HG02981 (cell line): ENCODE data around the gene NCF4.

Experiments
- ATAC-seq: cut with Tn5 transposase; IDR thresholded peaks from one replicate; pipeline ENCODE4 v1.9.1; 2021; ENCODE audit warnings: mild to moderate bottlenecking, moderate library complexity; ENCODE audit not compliant: unreplicated experiment

NCF4 gene

DNA sequence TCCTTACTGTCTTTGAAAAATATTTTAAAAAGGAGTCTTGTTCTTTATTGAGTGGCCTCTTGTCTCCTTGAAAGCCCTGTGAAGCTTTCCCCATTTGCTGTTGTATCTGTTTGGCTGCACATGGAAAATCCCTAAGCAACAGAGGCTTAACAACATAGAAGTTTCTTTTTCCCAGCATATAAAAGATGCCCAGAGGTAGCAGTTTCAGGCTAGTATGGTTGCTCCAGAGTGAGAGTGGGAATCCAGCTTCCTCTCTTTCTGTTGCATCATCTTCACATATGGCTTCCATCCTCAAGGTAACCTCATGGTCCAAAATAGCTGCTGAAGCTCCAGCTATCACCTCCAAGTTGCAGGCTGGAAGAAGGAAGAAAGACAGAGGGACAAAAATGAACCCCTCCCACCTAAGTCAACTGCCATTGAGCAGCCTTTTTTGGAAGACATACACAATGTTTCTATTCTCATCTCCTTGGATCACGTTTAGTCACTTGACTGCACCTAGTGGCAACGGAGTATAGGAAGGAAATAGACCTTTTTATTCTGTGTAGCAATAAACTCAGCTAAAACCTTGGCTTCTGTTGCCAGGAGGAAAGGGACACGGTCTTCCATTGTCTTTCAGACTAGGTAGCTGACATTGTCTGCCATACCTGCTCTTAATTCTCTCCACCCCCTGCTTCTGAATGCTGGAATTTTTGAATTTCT lies 57.9 kb downstream of the NCF4 start:
- ATAC-seq: no peak

DNA sequence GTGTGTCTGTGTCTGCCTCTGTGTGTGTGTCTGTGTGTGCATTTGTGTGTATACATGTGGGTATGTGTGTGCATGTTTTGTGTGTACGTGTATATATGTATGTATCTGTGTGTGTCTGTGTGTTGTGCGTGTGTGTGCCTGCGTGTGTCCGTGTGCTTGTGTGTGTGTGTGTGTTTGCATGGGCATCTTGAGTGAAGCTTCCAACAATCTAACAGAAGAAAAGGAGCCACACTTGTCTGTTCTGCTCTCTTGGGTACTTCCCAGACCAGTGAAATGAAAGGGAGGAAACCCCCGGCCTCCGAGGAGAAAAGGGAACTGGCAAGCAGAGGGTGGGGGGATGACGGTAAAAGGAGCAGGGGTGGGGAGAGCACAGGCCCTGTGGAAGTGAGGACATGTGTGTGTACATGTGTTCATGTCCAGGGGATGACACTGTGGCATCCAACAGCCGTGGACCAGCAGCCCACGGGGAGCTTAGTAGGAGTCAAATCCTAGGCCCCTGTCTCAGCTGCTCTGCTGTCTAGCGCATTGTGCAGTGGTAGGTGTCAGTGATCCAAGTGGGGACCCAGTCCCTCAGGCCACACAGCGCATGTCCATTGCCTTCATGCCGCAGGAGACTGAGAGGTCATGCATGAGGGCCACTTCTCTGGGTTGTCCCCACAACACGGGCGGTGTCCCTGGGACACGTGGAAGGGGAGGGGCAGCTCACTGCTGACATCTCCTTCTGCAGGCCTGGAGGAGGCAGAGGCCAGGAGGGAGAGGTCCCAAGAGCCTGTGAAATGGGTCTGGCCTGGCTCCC lies 60.7 kb downstream of the NCF4 start:
- no peak for ATAC-seq

DNA sequence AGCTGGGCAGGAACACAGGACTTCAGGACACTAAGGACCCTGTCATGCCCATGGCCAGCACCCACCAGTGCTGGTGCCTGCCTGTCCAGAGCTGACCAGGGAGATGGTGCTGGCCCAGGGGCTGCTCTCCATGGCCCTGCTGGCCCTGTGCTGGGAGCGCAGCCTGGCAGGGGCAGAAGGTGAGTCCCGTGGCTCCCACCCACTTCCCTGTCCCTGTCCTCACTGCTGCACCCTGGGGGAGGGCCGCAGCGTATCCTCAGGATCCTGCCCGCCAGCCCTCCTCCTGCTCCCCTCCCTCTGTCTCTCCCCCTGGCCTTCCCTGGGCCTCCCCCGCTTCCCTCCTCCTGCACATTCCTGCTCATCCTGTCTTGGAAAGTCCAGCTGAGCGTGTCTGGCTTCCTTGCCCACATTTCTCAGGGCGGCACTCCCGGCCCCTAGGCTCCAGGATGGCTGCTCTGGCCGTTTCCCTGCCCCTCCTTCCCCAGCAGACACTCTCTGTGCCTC lies 61.4 kb downstream of the NCF4 start:
- no peak for ATAC-seq

DNA sequence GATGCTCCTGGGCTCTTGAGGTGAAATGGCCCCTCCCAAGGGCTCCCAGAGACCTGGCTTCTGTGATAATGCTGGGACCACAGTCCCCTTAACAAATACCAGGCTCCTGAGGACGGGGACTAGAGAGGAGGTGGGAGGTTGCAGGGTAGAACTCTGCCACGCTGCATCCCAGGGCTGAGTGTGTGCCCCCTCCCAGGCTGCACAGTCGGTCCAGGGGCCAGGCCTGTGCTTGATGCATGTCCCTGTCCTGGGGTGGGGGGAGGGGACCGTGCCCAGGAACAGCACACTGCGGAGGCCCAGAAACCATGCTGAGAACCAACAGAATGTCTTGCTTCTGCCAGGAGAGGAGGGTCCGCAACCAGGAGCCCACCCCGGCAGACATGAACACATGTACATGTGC lies 61.9 kb downstream of the NCF4 start:
- ATAC-seq: no peak

- no peak for ATAC-seq
Observed at GRCh38 chr22:36923131-36923788, 62.5 kb downstream of the NCF4 start.

DNA sequence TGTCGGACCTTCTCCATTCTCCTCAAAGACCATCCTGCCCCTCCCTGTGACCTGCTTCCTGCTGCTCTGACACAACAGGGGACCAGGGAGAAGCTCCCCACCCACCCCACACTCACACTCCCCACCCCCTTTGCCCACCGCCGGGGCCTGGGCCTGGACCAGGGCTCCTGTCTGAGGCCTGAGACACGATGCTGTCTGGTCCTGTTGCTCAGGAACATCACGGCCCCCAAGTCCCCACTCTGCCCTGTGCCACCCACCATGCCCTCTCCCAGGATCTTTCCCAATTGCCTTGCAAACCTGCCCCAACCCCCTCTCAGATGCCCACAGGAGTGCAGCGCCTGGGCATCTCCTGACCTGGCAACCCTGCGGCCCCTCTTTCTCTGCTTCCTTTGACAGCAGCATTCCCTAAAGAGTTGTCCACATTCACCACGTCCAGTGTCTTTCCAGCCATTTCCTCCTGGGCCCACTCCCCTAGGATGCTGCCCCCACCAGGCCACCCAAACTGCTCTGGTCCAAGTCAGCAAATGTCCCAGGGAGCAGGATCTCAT lies 63.4 kb downstream of the NCF4 start:
- ATAC-seq: no peak

GRCh38 chr22:36925388-36926290 lies 64.8 kb downstream of the NCF4 start:
- no peak for ATAC-seq

DNA sequence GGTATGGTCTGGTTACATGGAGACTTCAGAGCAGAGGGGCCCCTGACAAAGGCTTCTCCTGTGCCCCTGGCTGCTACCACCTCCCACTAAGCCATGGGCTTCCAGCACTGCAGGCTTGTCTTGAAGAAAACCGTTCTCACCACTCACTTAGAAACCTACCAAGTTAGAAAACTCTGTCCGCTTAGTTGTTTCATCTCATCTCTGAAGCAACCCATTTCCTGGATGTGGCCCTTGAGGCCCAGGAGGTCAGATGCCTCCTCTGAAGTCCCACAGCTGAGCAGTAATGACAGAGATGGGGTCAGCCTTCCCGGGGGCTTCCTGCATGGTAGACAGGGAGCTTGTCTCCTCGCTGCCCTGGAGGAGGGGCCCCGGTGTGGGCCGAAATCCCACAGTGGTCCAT lies 65.5 kb downstream of the NCF4 start:
- ATAC-seq: no peak

DNA sequence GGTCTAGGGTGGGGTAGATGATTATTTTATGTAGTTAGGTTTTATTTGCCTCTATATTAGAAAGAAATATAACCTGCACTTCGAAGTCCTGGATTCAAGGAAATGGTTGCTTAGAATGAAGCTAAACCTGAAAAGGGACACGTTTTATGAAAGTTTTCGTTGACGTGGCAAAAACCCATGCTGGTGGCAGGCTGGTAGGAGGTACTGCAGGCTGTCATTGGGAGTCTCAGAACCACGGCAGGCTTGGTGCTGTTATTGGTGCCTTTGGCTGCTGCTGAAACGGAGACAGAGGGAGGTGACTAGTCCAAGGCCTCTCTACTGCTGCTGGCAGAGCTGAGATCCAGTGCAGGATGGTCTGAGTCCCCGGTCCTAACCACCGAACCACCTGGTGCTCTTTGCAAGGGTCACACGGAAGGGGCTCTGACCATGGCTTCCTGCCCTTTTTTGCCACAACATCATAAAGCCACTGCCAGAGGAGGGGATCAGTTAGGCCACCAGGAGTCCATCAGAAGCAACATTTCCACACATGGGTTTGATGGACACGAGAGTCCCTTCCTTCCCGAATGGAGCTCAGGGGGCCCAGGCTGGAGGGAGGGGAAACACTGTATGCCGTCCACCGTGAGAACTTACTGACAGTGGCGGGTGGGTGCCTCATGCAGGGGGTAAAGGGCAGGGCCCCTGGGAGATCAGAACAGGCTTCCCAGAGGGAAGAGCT lies 66.1 kb downstream of the NCF4 start:
- ATAC-seq: no peak
